MM.1S (cell line): ENCODE data around the gene NXN.

Source experiments
- EZH2 ChIP-seq: fragments of 300-600 bp; sonication (generic); optimal IDR thresholded peaks from 2 replicates; pipeline ENCODE3; 2017; ENCODE audit warnings: low read depth, mild to moderate bottlenecking, antibody characterized with exemption, low read length, mixed read lengths
- TF ChIP-seq, protein P1 (sequence below): fragments of 300-600 bp; sonication (generic); IDR thresholded peaks from 2 replicates; pipeline ENCODE4 v1.5.1; 2016; ENCODE audit warnings: antibody characterized with exemption, low read length, mixed read lengths

DNA sequence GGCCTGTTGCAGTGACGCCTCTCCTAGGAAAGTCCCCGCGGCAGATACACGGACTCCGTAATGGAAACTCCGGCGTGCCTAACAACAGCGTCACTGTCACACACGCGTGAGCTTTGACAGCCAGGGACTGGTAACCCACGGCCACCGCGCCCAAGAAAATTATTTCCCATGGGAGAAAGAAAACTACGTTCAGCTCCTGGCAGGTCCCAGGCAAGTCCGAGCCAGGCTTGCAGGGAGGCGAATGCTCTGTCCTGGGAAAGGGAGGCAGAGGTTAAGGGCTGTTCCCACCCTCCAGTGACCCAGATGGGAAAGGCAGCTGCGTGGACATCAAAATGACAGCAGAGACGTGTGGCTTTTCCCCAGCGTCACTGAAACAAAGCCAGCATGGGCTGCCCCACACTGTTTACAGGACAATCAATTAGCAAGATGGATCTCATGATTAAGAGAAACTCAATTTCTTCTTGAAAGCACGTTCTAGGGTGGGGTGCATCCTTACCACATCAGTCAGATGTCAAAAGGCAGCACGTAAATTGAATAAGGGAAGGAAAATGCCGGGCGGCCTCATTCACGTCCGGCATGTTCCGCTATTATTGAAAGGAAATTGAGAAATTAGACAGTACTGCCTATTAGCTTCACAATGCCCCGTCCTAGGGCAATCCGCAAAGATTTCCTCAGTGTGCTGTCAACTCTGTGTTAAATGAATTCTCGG, 82.5 kb downstream of the NXN start:
- TF ChIP-seq, protein P1, sequence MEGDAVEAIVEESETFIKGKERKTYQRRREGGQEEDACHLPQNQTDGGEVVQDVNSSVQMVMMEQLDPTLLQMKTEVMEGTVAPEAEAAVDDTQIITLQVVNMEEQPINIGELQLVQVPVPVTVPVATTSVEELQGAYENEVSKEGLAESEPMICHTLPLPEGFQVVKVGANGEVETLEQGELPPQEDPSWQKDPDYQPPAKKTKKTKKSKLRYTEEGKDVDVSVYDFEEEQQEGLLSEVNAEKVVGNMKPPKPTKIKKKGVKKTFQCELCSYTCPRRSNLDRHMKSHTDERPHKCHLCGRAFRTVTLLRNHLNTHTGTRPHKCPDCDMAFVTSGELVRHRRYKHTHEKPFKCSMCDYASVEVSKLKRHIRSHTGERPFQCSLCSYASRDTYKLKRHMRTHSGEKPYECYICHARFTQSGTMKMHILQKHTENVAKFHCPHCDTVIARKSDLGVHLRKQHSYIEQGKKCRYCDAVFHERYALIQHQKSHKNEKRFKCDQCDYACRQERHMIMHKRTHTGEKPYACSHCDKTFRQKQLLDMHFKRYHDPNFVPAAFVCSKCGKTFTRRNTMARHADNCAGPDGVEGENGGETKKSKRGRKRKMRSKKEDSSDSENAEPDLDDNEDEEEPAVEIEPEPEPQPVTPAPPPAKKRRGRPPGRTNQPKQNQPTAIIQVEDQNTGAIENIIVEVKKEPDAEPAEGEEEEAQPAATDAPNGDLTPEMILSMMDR: no peak
- no peak for TF ChIP-seq EZH2
